GM21528 (cell line): ENCODE measurements around the gene NPFFR1.

Experiments
- ATAC-seq: cut with Tn5 transposase; IDR thresholded peaks from one replicate; pipeline ENCODE4 v1.9.1; 2021; ENCODE audit warnings: mild to moderate bottlenecking, moderate library complexity; ENCODE audit not compliant: unreplicated experiment, low FRiP score

Gene NPFFR1

GRCh38 chr10:70317272-70317942 is 33.6 kb upstream of the NPFFR1 start:
- no peak for ATAC-seq

DNA sequence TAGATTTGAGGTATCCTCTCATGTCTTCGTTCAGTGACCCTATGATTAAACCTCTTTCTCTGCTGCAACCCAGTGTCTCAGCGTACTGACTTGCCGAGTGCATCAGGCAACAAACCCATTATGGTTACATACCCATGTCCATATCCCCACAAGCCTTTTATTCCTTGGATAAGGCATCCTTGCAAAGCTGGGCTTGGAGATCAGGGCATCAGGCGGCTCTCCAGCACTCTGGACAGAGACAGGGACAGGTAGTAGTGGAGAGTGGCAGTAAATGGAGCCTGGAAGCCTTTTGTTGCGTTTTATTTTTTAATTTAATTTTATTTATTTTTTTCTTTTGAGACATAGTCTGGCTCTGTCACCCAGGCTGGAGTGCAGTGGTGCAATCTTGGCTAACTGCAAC is 32.0 kb upstream of the NPFFR1 start:
- no peak for ATAC-seq

DNA sequence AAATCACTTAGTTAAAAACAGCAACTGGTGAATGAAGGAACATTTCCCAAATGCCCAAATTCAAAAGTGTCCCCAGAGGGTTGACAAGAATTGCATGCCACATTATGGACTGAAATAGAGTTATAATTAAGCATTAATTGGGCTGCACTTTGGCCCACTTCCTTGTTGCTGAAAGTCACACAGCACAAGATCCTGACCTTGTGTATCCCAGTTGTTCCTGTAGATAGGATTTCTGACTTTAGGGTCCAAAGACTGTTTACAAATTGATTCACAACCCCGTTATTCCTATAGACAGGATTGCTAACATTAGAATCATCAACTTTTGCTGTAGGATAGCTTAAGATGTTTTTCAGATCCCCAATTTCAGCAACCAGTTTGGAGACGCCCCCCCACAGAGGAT is 31.5 kb upstream of the NPFFR1 start:
- no peak for ATAC-seq

DNA sequence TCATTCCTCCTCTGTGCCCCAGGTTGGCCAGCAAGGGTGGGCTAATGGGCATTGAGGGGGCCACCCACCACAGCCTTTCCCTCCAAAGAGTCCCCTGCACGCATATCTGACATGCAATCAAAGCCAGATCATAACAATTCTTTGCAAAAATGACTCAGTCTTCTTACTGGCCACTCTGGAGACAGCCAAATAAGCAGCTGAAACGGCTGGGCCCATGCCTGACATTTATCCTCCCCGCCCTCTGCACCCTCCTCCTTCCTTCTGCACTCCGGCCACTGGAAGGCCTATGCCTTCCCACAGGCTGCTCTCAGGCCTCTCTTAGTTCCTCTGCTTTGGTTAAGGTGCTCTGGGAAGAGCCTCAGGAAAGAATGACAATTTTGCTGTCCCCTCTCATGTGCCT is 29.2 kb upstream of the NPFFR1 start:
- ATAC-seq, result no peak

- ATAC-seq, result no peak
Observed at GRCh38 chr10:70312249-70312648, 28.4 kb upstream of the NPFFR1 start.

GRCh38 chr10:70311698-70312097 is 27.9 kb upstream of the NPFFR1 start:
- ATAC-seq, result no peak

DNA sequence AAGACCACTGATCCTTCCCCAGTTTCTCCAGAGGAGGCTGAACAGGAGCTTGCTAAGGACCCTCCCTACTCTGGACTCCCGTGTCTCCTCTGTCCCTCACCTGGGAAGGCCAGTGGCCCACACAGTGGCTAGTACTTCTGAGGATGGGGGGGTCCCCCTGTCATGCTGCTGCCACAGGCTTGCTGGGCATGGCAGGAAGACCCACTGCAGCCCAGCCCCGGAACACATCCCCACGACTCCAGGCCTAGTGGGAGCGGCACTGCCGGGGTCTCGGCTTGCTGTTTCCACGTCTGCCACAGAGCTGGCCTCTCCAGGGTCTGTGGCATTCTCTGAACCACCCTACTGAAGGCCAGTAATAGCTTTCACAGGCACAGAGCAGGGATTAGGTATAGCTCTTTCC is 25.9 kb upstream of the NPFFR1 start:
- no peak for ATAC-seq

DNA sequence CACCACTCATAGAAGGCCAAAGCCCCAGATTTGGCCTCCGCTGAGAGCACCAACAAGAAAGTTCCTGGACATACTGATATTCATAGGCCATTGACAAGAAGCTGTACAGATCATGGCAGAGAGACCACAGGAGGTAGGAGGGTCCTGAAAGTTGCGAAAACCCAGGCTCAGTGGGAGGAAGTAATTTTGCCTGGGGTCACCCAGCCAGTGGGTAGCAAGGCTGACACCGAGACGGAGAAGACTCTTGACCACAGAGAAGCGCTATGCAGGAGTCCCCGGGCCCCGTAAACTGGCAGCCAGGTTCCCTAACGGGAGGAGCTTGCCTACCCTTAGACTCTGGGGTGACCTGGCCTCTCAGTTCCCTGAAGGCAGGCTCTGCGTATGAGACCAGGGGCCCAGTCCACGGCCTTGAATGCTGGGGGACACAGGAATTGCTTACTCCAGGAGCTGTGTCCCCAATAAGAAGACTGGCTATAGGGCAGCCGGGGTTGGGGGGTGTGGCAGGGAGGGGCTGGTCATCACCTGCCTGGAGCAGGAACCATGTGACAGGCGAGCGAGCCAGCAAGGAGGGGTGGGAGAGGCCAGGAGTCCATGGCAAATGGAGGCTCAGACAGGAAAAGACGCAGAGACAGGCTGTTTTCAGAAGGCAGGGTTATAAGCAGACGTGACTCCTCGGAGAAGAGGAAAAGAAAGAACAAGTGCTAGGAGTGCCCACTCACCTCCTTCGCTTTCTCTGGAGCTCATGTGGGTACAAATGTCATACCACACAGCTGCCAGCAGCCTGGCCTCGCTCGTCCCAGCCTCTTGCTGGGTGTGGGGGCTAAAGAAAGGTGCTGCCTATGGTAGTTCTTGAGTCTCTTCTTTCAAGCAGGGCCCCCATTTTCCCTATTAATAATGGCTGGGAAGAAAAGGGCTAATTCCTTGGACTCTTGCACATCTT is 24.6 kb upstream of the NPFFR1 start:
- no peak for ATAC-seq

DNA sequence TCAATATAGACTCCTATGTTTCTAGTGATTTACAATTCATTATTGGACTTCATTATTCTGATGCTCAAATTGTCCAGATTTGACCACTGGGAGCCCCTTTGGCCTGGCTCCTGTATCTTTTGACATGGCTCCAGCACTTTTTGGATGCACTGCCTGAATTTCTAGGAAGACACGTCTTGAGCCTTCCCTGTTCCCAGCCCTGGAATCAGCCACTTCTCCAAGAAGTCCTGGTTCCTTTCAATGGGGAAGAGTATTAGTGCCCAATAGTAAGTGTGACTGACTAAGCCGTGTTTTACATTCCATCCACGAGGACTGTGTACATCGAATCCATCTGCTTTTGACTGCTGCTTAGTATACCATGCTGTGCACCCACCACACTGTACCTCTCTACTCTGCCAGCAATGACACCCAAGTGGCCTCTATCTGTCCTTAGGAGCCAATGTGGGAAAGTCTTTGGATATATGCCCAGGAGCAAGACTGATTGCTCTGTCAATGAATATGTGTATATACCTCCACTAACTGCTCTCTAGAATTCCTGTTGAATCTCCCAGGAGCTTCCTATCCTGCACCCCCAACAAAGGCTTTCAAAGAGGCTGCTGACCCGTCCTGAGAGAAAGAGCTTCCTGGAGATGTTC is 23.2 kb upstream of the NPFFR1 start:
- ATAC-seq, result no peak

GRCh38 chr10:70306181-70306705 is 22.4 kb upstream of the NPFFR1 start:
- no peak for ATAC-seq

GRCh38 chr10:70303730-70304129 is 19.9 kb upstream of the NPFFR1 start:
- no peak for ATAC-seq

DNA sequence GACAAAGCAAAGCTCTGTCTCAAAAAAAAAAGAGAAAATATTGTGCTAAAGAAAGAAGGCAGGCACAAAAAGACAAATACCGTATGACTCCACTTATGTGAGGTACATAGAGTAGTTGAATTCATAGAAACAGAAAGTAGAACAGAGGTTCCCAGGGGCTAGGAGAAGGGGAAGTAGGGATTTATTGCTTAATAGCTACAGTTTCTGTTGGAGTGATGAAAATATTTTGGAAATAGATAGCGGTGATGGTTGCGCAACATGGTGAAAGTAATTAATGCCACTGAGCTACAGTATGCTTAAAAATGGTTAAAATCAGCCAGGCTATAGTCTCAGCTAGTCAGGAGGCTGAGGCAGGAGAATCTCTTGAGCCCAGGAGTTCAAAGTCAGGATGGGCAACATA is 18.5 kb upstream of the NPFFR1 start:
- ATAC-seq, result no peak

DNA sequence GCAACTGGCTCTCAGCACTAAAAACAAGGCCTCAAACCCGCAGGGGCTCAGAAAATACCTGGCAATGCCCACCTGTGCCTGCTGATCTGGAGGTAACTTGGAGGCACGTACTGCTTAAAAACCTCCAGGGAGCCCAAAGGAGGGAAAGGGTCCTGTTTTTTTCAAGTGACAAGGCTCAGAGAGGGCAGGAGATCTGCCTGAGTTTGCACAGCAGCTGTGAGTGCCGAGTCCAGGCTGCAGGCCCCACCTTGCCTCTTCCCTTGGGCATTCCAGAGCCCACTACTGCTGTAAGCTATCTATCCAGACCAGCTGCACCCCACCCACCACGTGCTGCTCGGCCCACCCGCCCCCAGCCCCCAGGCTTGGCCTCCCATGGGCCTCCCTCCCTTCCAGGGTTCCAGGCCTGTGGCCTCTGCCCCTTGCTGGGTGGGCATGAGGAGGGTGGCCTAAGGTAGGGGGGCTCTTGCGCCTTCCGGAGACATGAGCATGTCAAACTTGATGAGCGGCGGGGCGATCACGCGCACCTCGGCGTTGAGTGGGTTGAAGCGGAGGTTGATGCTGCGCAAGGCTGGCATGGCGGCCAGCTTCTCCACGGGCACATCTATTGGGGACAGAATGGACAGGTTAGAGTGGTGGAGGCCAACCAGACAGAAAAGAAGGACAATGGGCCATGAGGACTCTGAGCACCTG is 17.2 kb upstream of the NPFFR1 start:
- no peak for ATAC-seq

DNA sequence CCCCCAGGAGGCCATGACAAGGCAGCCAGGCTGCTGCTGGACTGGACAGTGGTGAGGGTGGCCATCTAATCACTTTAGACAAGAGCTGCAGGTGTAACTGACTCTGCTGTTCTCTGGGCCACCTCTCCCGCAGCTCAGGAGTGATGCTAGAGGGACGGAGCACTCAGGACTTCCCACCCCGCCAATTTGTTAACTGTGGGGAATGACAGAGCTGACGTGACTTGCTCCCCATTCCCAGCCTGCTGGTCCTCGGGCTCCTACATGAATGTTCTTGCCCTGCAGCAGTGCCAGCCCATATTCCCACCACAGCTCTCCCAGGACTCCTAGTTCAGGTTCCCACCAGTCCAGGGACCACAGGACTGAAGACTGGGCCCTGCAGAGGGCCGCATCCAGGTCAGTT is 16.7 kb upstream of the NPFFR1 start:
- ATAC-seq, result no peak

DNA sequence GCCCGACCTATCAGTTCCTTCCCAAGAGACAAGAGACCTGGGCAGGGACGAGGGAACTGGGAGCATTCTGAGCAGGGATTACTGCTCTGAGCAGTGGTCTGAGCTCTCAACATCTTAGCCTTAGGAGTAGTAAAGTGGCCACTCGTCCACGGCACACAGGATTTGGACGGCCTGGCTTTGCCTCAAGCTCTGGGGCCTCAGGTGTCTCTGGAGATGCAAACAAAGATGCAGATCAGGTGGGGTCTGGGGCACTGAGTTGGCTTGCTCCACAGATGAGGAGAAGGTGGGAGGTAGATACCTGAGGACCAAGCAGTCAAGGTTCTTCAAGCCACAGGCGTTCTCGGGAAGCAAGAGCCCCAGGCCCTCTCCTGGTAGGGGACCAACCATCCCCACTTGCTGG is 16.1 kb upstream of the NPFFR1 start:
- ATAC-seq, result no peak

- no peak for ATAC-seq
Observed at GRCh38 chr10:70298393-70298792, 14.6 kb upstream of the NPFFR1 start.

DNA sequence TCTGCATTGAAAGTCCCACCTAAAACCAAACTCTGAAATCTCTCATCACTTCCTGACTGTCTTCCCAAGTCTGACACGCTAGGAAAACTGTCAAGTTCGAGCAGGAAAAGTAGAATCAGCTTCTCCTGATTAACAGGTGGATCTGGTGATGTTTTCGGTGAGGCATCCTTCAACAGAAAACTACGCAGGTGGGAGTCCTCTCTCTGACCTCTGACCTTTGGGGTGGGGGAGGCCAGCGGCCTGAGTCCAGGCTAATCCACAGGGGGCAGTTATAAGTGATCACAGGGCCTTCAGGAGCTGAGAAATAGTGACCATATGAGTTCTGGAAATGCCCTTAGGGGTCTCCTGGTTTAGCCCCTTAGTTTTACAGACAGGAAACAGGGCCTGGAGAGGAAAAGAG is 13.4 kb upstream of the NPFFR1 start:
- ATAC-seq, result no peak

DNA sequence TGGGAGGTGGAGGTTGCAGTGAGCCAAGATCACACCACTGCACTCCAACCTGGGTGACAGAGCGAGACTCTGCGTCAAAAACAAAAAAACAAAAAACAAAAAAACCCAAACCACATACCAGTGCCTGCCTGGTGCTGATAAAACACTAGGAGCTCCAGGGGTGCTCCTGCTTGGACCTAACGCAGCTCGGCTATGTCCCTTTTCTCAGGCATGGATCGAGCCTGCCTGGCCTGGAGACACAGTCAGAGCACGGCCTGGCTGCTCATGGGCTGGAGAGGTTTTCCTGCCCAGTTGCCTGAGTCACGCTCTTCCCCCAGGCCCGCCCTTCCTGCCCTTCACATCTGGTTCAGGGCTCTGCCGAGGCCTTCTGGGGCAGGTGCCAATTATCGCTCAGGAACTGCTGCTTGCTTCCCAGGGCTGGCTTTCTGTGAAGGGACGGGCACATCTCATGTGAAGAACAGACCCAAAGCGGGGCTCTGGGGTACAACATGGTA is 12.6 kb upstream of the NPFFR1 start:
- ATAC-seq, result no peak

- no peak for ATAC-seq
Observed at GRCh38 chr10:70295926-70296325, 12.1 kb upstream of the NPFFR1 start.

GRCh38 chr10:70295321-70295720 is 11.5 kb upstream of the NPFFR1 start:
- no peak for ATAC-seq
